Measurements from ENCODE around the gene OR1S2. TPM values are rescaled to one million over a fixed set of nuclear protein-coding genes. Genes with fewer than 3 reads are reported as not detected.

The OR1S2 gene
- total RNA-seq: not detected in 2 replicates

GRCh38 chr11:58204042-58204441, at the start of gene OR1S2:
TSS of gene OR1S2 (minus strand) at chr11:58204142. CDS start at chr11:58204142, 0 bp downstream.

GRCh38 chr11:58212420-58212819, 8.5 kb upstream of the OR1S2 start, which contains the start of gene OR1S1:
TSS of gene OR1S1 (plus strand) at chr11:58212720.

GRCh38 chr11:58188770-58189169, 15.2 kb downstream of the OR1S2 start, which contains the start of gene OR9Q2:
TSS of gene OR9Q2 (plus strand) at chr11:58189070. CDS start at chr11:58190491, 1,421 bp downstream.

Other genes starting within 250 kb of the OR1S2 start
- not detected in 2 replicates for gene OR9Q1, start 180.3 kb downstream of the OR1S2 start, total RNA-seq
- gene OR6Q1, start 173.2 kb downstream of the OR1S2 start, total RNA-seq: not detected in 2 replicates
- not detected in 2 replicates for gene OR9I1, start 78.6 kb downstream of the OR1S2 start, total RNA-seq
- gene OR9Q2, start 15.1 kb downstream of the OR1S2 start, total RNA-seq: not detected in 2 replicates
- gene OR1S1, start 8.6 kb upstream of the OR1S2 start, total RNA-seq: not detected in 2 replicates
- gene OR10Q1, start 24.8 kb upstream of the OR1S2 start, total RNA-seq: not detected in 2 replicates
- 0.07 TPM in 1 of 2 replicates, not detected in the other for gene OR10W1, start 64.1 kb upstream of the OR1S2 start, total RNA-seq
- gene OR5B17, start 154.9 kb upstream of the OR1S2 start, total RNA-seq: not detected in 2 replicates
- not detected in 2 replicates for gene OR5B3, start 202.7 kb upstream of the OR1S2 start, total RNA-seq
- gene OR5B2, start 224.0 kb upstream of the OR1S2 start, total RNA-seq: not detected in 2 replicates
- gene OR5B12, start 238.1 kb upstream of the OR1S2 start, total RNA-seq: not detected in 2 replicates